Type B pancreatic cell (in vitro differentiated cells): ENCODE measurements around the gene SLC43A2. TPM values are rescaled to one million over a fixed set of nuclear protein-coding genes. Genes with fewer than 3 reads are reported as not detected.

Experiments used
- DNase-seq: peaks from one replicate; pipeline ENCODE4 v3.0.0; 2021; ENCODE audit warnings: mixed read lengths; ENCODE audit not compliant: unreplicated experiment; ENCODE audit errors: extremely low spot score
- H3K27ac Mint-ChIP-seq: 2 replicates; pipeline ENCODE4 v1.8.0; 2021; ENCODE audit warnings: mild to moderate bottlenecking, mixed read lengths
- H3K27me3 Mint-ChIP-seq: 2 replicates; pipeline ENCODE4 v1.8.0; 2021; ENCODE audit warnings: mixed read lengths
- H3K36me3 Mint-ChIP-seq: 2 replicates; pipeline ENCODE4 v1.8.0; 2021; ENCODE audit warnings: mixed read lengths
- H3K4me1 Mint-ChIP-seq: one replicate; pipeline ENCODE4 v1.8.0; 2021; ENCODE audit warnings: mixed read lengths; ENCODE audit not compliant: unreplicated experiment
- H3K4me3 Mint-ChIP-seq: 2 replicates; pipeline ENCODE4 v1.8.0; 2021; ENCODE audit warnings: mild to moderate bottlenecking, mixed read lengths
- H3K9me3 Mint-ChIP-seq: 2 replicates; pipeline ENCODE4 v1.8.0; 2021; ENCODE audit warnings: mixed read lengths
- CTCF ChIP-seq: fragments of 200-600 bp; sonication (generic); conservative IDR thresholded peaks from 2 replicates; pipeline ENCODE4 v1.5.0; 2021; ENCODE audit warnings: antibody characterized with exemption, mild to moderate bottlenecking
- total RNA-seq: library from RNA; stranded (reverse); gene quantifications from 2 replicates; pipeline ENCODE4 v1.2.1, GENCODE V29; 2021; ENCODE audit warnings: low replicate concordance

The SLC43A2 gene
- total RNA-seq, 1 donor from 2014 or later, result 23.5 TPM

- Mint-ChIP-seq H3K27me3 (peaks cover 12% of the 10 kb centered on the region), H3K4me1 (peaks cover 5% of the 10 kb centered on the region), H3K9me3 (no peaks in the 10 kb centered on the region), H3K36me3 (no peaks in the 10 kb centered on the region), H3K4me3 (no peak overlapping the region), H3K27ac (no peak overlapping the region)
- DNase-seq, result no peak
- TF ChIP-seq CTCF, result no peak
Observed at GRCh38 chr17:1635675-1636465, 7.2 kb upstream of the SLC43A2 start.

- no peaks in the 10 kb centered on the region for H3K36me3 Mint-ChIP-seq
- TF ChIP-seq CTCF, result no peak
Observed at GRCh38 chr17:1634841-1635650, 6.4 kb upstream of the SLC43A2 start.

GRCh38 chr17:1630662-1631061 lies 2.0 kb upstream of the SLC43A2 start:
- DNase-seq, result no peak
- H3K27ac Mint-ChIP-seq, result peak overlapping the region; percentile 51
- no peaks in the 10 kb centered on the region for H3K9me3 Mint-ChIP-seq
- TF ChIP-seq CTCF, result no peak
- no peaks in the 10 kb centered on the region for H3K36me3 Mint-ChIP-seq
- peaks cover 41% of the 10 kb centered on the region for H3K27me3 Mint-ChIP-seq
- H3K4me1 Mint-ChIP-seq, result peaks cover 18% of the 10 kb centered on the region
- H3K4me3 Mint-ChIP-seq, result peak overlapping the region; percentile 88

More at GRCh38 chr17:1634841-1635650, 6.4 kb upstream of the SLC43A2 start:
- no peaks in the 10 kb centered on the region for H3K9me3 Mint-ChIP-seq
- no peak overlapping the region for H3K27ac Mint-ChIP-seq
- H3K4me1 Mint-ChIP-seq, result peaks cover 7% of the 10 kb centered on the region
- DNase-seq, result no peak
- H3K4me3 Mint-ChIP-seq, result no peak overlapping the region
- H3K27me3 Mint-ChIP-seq, result peaks cover 19% of the 10 kb centered on the region

GRCh38 chr17:1629504-1630310 lies 1.1 kb upstream of the SLC43A2 start:
- peak; percentile 57 for TF ChIP-seq CTCF
- Mint-ChIP-seq H3K27me3 (peaks cover 45% of the 10 kb centered on the region), H3K36me3 (no peaks in the 10 kb centered on the region), H3K4me1 (peaks cover 18% of the 10 kb centered on the region), H3K4me3 (peak overlapping the region; percentile 88), H3K27ac (peak overlapping the region; percentile 86), H3K9me3 (no peaks in the 10 kb centered on the region)
- no peak for DNase-seq

- peak; percentile 30 for TF ChIP-seq CTCF
- Mint-ChIP-seq H3K27me3 (peaks cover 45% of the 10 kb centered on the region), H3K36me3 (no peaks in the 10 kb centered on the region), H3K27ac (peak overlapping the region; percentile 94), H3K4me1 (peaks cover 18% of the 10 kb centered on the region), H3K4me3 (peak overlapping the region; percentile 96), H3K9me3 (no peaks in the 10 kb centered on the region)
- DNase-seq, result peak; percentile 95
Observed at GRCh38 chr17:1628856-1629503, 346 bp upstream of the SLC43A2 start.
